IMR-90 (cell line): ENCODE measurements around the gene SIAH1. TPM values are rescaled to one million over a fixed set of nuclear protein-coding genes. Genes with fewer than 3 reads are reported as not detected.

ENCODE experiments used
- ATAC-seq: fragments of 200-7000 bp; cut with Tn5 transposase; 2 replicates; pipeline ENCODE4 v1.9.1; 2020; ENCODE audit warnings: low read depth, mild to moderate bottlenecking, moderate library complexity
- BruUV-seq: library from RNA; stranded (reverse); fragments of 400-500 nt; replicated peaks from 2 replicates; lab custom pipeline; 2021; lab: Mats Ljungman, UMichigan
- CTCF ChIA-PET: fragments of 300-600 bp; formaldehyde crosslinking; extraction: SDS; loops from one replicate; lab custom pipeline; 2021; ENCODE audit warnings: antibody characterized with exemption; lab: Yijun Ruan, JAX
- POLR2A ChIA-PET: fragments of 300-600 bp; sonication (Branson Sonifier 250); formaldehyde crosslinking; loops from one replicate; lab custom pipeline; 2022; ENCODE audit warnings: antibody characterized with exemption; ENCODE audit not compliant: unreplicated experiment; lab: Charles Lee
- DNase-seq: peaks from one replicate; pipeline ENCODE4 v3.0.0; 2013
- H2AFZ ChIP-seq: replicated peaks from 2 replicates; pipeline ENCODE3; 2013; ENCODE audit warnings: low read length, mild to moderate bottlenecking; ENCODE audit not compliant: poor library complexity
- H2AK5ac ChIP-seq: 2 replicates; pipeline ENCODE4 v1.6.1; 2013; ENCODE audit warnings: low read depth, low read length, inconsistent platforms
- H2AK9ac ChIP-seq: replicated peaks from 2 replicates; pipeline ENCODE3; 2013; ENCODE audit warnings: mild to moderate bottlenecking, low read depth, low read length, moderate library complexity; ENCODE audit not compliant: poor library complexity
- H2BK120ac ChIP-seq: 2 replicates; pipeline ENCODE4 v1.6.1; 2013; ENCODE audit warnings: low read depth, low read length, inconsistent platforms
- H2BK15ac ChIP-seq: 3 replicates; pipeline ENCODE4 v1.6.1; 2013; ENCODE audit warnings: low read depth, low read length, inconsistent platforms
- H2BK20ac ChIP-seq: 2 replicates; pipeline ENCODE4 v1.6.1; 2013; ENCODE audit warnings: low read depth, mild to moderate bottlenecking, inconsistent platforms, low read length, moderate library complexity
- H2BK5ac ChIP-seq: 2 replicates; pipeline ENCODE4 v1.6.1; 2013; ENCODE audit warnings: mild to moderate bottlenecking, low read depth, low read length, inconsistent platforms; ENCODE audit not compliant: poor library complexity, severe bottlenecking
- H3K14ac ChIP-seq: replicated peaks from 2 replicates; pipeline ENCODE4 v1.6.1; 2013; ENCODE audit warnings: low read depth, low read length, inconsistent platforms
- H3K18ac ChIP-seq: 2 replicates; pipeline ENCODE4 v1.6.1; 2013; ENCODE audit warnings: low read depth, low read length, control low read depth
- H3K23ac ChIP-seq: 2 replicates; pipeline ENCODE4 v1.6.1; 2013; ENCODE audit warnings: low read depth, low read length, inconsistent platforms
- H3K27ac ChIP-seq: 2 replicates; pipeline ENCODE4 v1.5.1; 2013; ENCODE audit warnings: mild to moderate bottlenecking, control low read depth, low read length; ENCODE audit not compliant: insufficient read depth
- H3K27me3 ChIP-seq: 2 replicates; pipeline ENCODE4 v1.6.1; 2013; ENCODE audit warnings: low read length; ENCODE audit not compliant: control insufficient read depth, insufficient read depth
- H3K36me3 ChIP-seq: 2 replicates; pipeline ENCODE4 v1.6.1; 2013; ENCODE audit warnings: low read length, mixed read lengths; ENCODE audit not compliant: control insufficient read depth, insufficient read depth
- H3K4ac ChIP-seq: 2 replicates; pipeline ENCODE4 v1.6.1; 2013; ENCODE audit warnings: low read depth, low read length, inconsistent platforms
- H3K4me1 ChIP-seq: 2 replicates; pipeline ENCODE4 v1.6.1; 2013; ENCODE audit warnings: low read length, mixed read lengths; ENCODE audit not compliant: control insufficient read depth, insufficient read depth
- H3K4me2 ChIP-seq: 2 replicates; pipeline ENCODE4 v1.6.1; 2013; ENCODE audit warnings: low read depth, mild to moderate bottlenecking, control low read depth, low read length, moderate library complexity
- H3K4me3 ChIP-seq: 2 replicates; pipeline ENCODE4 v1.5.1; 2013; ENCODE audit warnings: low read depth, mild to moderate bottlenecking, control low read depth, low read length, moderate library complexity; ENCODE audit not compliant: insufficient read depth
- H3K56ac ChIP-seq: 2 replicates; pipeline ENCODE4 v1.6.1; 2013; ENCODE audit warnings: low read length, inconsistent platforms; ENCODE audit not compliant: insufficient read depth; ENCODE audit errors: extremely low read depth
- H3K79me1 ChIP-seq, 2 experiments: 2 replicates each; pipeline ENCODE4 v1.6.1; 2013; ENCODE audit warnings: low read length in 2 of 2, inconsistent platforms in 1 of 2, low read depth in 1 of 2
- H3K9ac ChIP-seq: 2 replicates; pipeline ENCODE4 v1.6.1; 2013; ENCODE audit warnings: low read depth, low read length, control low read depth
- H3K9me1 ChIP-seq: 2 replicates; pipeline ENCODE4 v1.6.1; 2013; ENCODE audit warnings: low read length, inconsistent platforms; ENCODE audit not compliant: insufficient read depth
- H3K9me3 ChIP-seq: 2 replicates; pipeline ENCODE4 v1.6.1; 2013; ENCODE audit warnings: low read length; ENCODE audit not compliant: control insufficient read depth, insufficient read depth
- H4K20me1 ChIP-seq: 2 replicates; pipeline ENCODE4 v1.6.1; 2013; ENCODE audit warnings: low read length, inconsistent platforms; ENCODE audit not compliant: insufficient read depth
- H4K5ac ChIP-seq: 2 replicates; pipeline ENCODE4 v1.6.1; 2013; ENCODE audit warnings: mild to moderate bottlenecking, low read depth, low read length, control low read depth
- H4K8ac ChIP-seq, 2 experiments: 2 replicates each; pipeline ENCODE4 v1.6.1; 2013; ENCODE audit warnings: low read depth in 2 of 2, low read length in 2 of 2, control low read depth in 1 of 2, inconsistent platforms in 1 of 2
- H4K91ac ChIP-seq: 2 replicates; pipeline ENCODE4 v1.6.1; 2013; ENCODE audit warnings: low read depth, low read length, inconsistent platforms; ENCODE audit not compliant: insufficient read depth
- BHLHE40 ChIP-seq: fragments of 150-350 bp; IDR thresholded peaks from 2 replicates; pipeline ENCODE4 v1.6.1; 2016; ENCODE audit warnings: mild to moderate bottlenecking, low read depth, low read length
- FOS ChIP-seq: fragments of 150-350 bp; IDR thresholded peaks from 2 replicates; pipeline ENCODE4 v1.6.1; 2016; ENCODE audit warnings: low read depth, low read length
- NFE2L2 ChIP-seq: fragments of 150-350 bp; IDR thresholded peaks from 2 replicates; pipeline ENCODE4 v1.6.1; 2016; ENCODE audit warnings: low read depth, mild to moderate bottlenecking, low read length
- RAD21 ChIP-seq: IDR thresholded peaks from 2 replicates; pipeline ENCODE4 v1.6.1; 2012; ENCODE audit warnings: low read length, improper control_type of control experiment
- RCOR1 ChIP-seq: IDR thresholded peaks from 2 replicates; pipeline ENCODE4 v1.6.1; 2012; ENCODE audit warnings: mild to moderate bottlenecking, low read length, improper control_type of control experiment; ENCODE audit not compliant: insufficient replicate concordance
- SMC3 ChIP-seq: fragments of 150-350 bp; IDR thresholded peaks from 2 replicates; pipeline ENCODE4 v1.6.1; 2016; ENCODE audit warnings: low read depth, mild to moderate bottlenecking, antibody characterized with exemption, low read length, moderate library complexity
- WGBS, 2 experiments: methylation state at CpG; one replicate each; pipeline versions ENCODE4 v1.1.5 to v1.1.7; 2013; ENCODE audit warnings: missing lambda C conversion rate in 2 of 2; ENCODE audit not compliant: insufficient read length in 1 of 2; ENCODE audit errors: extremely low coverage in 2 of 2; 5-methylcytosine and 5-hydroxymethylcytosine counted together
- dilution Hi-C: fragments of 300-500 bp; cut with HindIII; formaldehyde crosslinking; loops from one replicate; pipeline ENCODE4 v1.14.3; 2018; ENCODE audit warnings: low sequenced_read_pairs; ENCODE audit not compliant: unreplicated experiment
- in situ Hi-C: fragments of 300-500 bp; cut with MboI; formaldehyde crosslinking; loops from 3 replicates; pipeline ENCODE4 v1.14.3; 2019; ENCODE audit warnings: low sequenced_read_pairs, inconsistent platforms, mixed read lengths
- intact Hi-C: fragments of 100-400 bp; cut with micrococcal nuclease; formaldehyde crosslinking; loops from 2 replicates; pipeline ENCODE4 v1.10.0; 2022
- polyA plus RNA-seq, 3 experiments: library from polyadenylated mRNA; depleted of rRNA; stranded (reverse); fragments of >200 nt; gene quantifications; 2 replicates each; pipeline ENCODE4 v1.2.3, GENCODE V29; 2012; ENCODE audit warnings: low replicate concordance in 1 of 3
- total RNA-seq: library from RNA; depleted of rRNA; stranded (reverse); fragments of >200 nt; gene quantifications from 2 replicates; pipeline ENCODE4 v1.2.3, GENCODE V29; 2012

Gene SIAH1
- total and polyA plus RNA-seq, 2 of the 4 experiments (the other 2 are of a cell fraction), result 10.3 to 17.7 TPM

- Histone ChIP-seq H2BK20ac (no peak overlapping the region), H3K79me1 (peaks cover 22 to 59% of the 10 kb centered on the region in 2 experiments), H3K9me3 (no peaks in the 10 kb centered on the region), H2AK5ac (no peak overlapping the region), H3K27ac (no peak overlapping the region), H3K27me3 (no peaks in the 10 kb centered on the region), H2AFZ (no peak overlapping the region), H4K20me1 (no peaks in the 10 kb centered on the region), H4K5ac (no peak overlapping the region), H3K56ac (no peak overlapping the region), H3K14ac (no peak overlapping the region; the same call in 1 of the 2 replicates), H3K4me2 (no peak overlapping the region), H3K4me3 (no peak overlapping the region), H3K23ac (no peak overlapping the region), H2AK9ac (no peak overlapping the region), H2BK5ac (no peak overlapping the region), H4K91ac (no peak overlapping the region), H3K9me1 (no peaks in the 10 kb centered on the region), H3K4me1 (peaks cover 8% of the 10 kb centered on the region), H2BK120ac (no peak overlapping the region), H3K36me3 (peaks cover 12% of the 10 kb centered on the region), H2BK15ac (no peak overlapping the region), H4K8ac (no peak overlapping the region), H3K9ac (no peak overlapping the region), H3K18ac (no peak overlapping the region), H3K4ac (no peak overlapping the region)
- no peak for DNase-seq
- dilution Hi-C loops, result no loop called here
- WGBS, 2 experiments, result no CpG with 5 or more reads among the region's 1 CpG
- intact Hi-C loops, result no loop called here
- TF ChIP-seq NFE2L2, result no peak
- no peak for TF ChIP-seq RCOR1
- TF ChIP-seq RAD21, result no peak
- TF ChIP-seq FOS, result no peak
- no peak for TF ChIP-seq SMC3
- no peak for TF ChIP-seq BHLHE40
- in situ Hi-C loops, result no loop called here
- BruUV-seq, result no TSS peak
- POLR2A ChIA-PET, result no interaction called here
- ATAC-seq, result no peak
- CTCF ChIA-PET, result no interaction called here
These were observed 45.2 kb downstream of the SIAH1 start for GRCh38 chr16:48340054-48340453.
